GM12874 (cell line): ENCODE results near the gene NUP43.

Source experiments
- CTCF ChIP-seq: IDR thresholded peaks from 2 replicates; pipeline ENCODE4 v1.5.1; 2011; ENCODE audit warnings: low read depth, mild to moderate bottlenecking, control low read depth, low read length, moderate library complexity; ENCODE audit not compliant: insufficient read depth

Gene NUP43

GRCh38 chr6:149752600-149753373, 6.5 kb upstream of the NUP43 start:
- TF ChIP-seq CTCF = no peak

- no peak for TF ChIP-seq CTCF
These were observed 4.9 kb upstream of the NUP43 start for GRCh38 chr6:149751239-149751638.

GRCh38 chr6:149750136-149750609, 3.8 kb upstream of the NUP43 start:
- no peak for TF ChIP-seq CTCF

- no peak for TF ChIP-seq CTCF
These were observed 3.3 kb upstream of the NUP43 start, which contains the start of gene PCMT1 for GRCh38 chr6:149749594-149750135. Gene PCMT1, plus strand, starts transcription at chr6:149749741. Its CDS starts 161 bp downstream, at chr6:149749902.

GRCh38 chr6:149734915-149735314, 11.4 kb downstream of the NUP43 start:
- no peak for TF ChIP-seq CTCF

GRCh38 chr6:149733089-149733720, 13.1 kb downstream of the NUP43 start:
- TF ChIP-seq CTCF = no peak

- no peak for TF ChIP-seq CTCF
These were observed 16.5 kb downstream of the NUP43 start for GRCh38 chr6:149729824-149730223.
